Muscle layer of colon (tissue), 2 donors: ENCODE results near the gene SLC66A1.

Experiments
- H3K27ac ChIP-seq: one replicate; pipeline ENCODE4 v1.7.0; 2013; ENCODE audit warnings: low read depth, mild to moderate bottlenecking, low read length, moderate library complexity
- H3K27me3 ChIP-seq, 2 donors: one replicate each; pipeline ENCODE4 v1.7.0; 2013; ENCODE audit warnings: low read length in 2 of 2, mild to moderate bottlenecking in 2 of 2; ENCODE audit not compliant: insufficient read depth in 2 of 2, control insufficient read depth in 1 of 2
- H3K36me3 ChIP-seq: one replicate; pipeline ENCODE4 v1.7.0; 2013; ENCODE audit warnings: mild to moderate bottlenecking, low read length; ENCODE audit not compliant: insufficient read depth
- H3K4me1 ChIP-seq: one replicate; pipeline ENCODE4 v1.7.0; 2013; ENCODE audit warnings: mild to moderate bottlenecking, low read length; ENCODE audit not compliant: insufficient read depth
- H3K4me3 ChIP-seq, 2 donors: one replicate each; pipeline ENCODE4 v1.7.0; 2013; ENCODE audit warnings: low read length in 2 of 2, low read depth in 1 of 2, mild to moderate bottlenecking in 1 of 2, moderate library complexity in 1 of 2
- H3K9ac ChIP-seq: one replicate; pipeline ENCODE4 v1.7.0; 2013; ENCODE audit warnings: low read length
- H3K9me3 ChIP-seq: one replicate; pipeline ENCODE4 v1.7.0; 2013; ENCODE audit warnings: mild to moderate bottlenecking, low read length
- donor health status: abdominal sarcoma.
- donor health status: Adenocarcinoma of cecum.

The SLC66A1 gene

GRCh38 chr1:19347533-19348172 lies 35.5 kb downstream of the SLC66A1 start:
- Histone ChIP-seq H3K9ac (no peak overlapping the region), H3K27ac (peak overlapping the region; percentile 34), H3K36me3 (peaks cover 41% of the 10 kb centered on the region), H3K27me3 (no peaks in the 10 kb centered on the region), H3K4me1 (peaks cover 42% of the 10 kb centered on the region), H3K9me3 (no peaks in the 10 kb centered on the region), H3K4me3 (no peak overlapping the region)

DNA sequence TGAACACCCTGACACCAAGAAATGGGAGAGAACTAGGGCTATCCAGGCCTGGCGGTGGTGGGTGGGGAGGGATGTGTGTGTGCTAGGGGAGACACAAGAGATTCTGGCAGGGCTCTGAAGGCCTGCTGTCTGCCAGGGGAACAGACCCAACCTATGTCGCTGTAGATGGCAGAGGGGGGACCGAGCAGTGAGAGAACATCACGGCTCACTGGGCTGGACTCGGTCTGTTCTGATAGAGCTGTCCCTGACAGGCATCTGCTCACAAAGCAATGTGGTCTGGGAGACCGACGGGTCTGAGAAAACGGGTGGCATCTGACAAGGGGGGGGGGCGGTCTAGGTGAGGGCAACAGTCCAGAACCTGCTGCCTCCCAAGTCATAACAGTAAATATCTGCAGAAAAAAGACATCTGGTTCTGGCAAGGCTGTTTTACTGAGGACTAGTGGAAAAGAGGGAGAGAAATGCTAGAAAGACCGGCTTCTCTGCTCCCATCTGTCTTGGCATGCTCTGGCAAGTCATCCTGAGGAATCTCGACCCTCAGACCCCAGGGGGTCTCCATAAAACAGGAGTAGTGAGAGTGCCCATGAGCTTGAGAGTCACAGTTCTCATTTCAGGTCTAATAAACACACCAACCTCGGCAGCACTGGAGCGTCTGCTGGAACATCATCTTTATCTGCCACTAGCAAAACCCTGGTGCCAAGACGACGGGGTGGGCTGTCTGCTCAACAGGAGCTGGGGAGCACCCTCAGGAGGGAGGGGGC lies 36.5 kb downstream of the SLC66A1 start:
- Histone ChIP-seq H3K27me3 (no peaks in the 10 kb centered on the region), H3K4me1 (peaks cover 50% of the 10 kb centered on the region), H3K36me3 (peaks cover 38% of the 10 kb centered on the region), H3K9ac (no peak overlapping the region), H3K27ac (peak overlapping the region; percentile 34), H3K4me3 (no peak overlapping the region), H3K9me3 (no peaks in the 10 kb centered on the region)

GRCh38 chr1:19349999-19350398 lies 37.9 kb downstream of the SLC66A1 start:
- no peak overlapping the region for H3K9ac ChIP-seq
- H3K27me3 ChIP-seq: no peaks in the 10 kb centered on the region
- H3K4me1 ChIP-seq: peaks cover 55% of the 10 kb centered on the region
- no peak overlapping the region for H3K4me3 ChIP-seq
- H3K36me3 ChIP-seq: peaks cover 37% of the 10 kb centered on the region
- no peak overlapping the region for H3K27ac ChIP-seq
- no peaks in the 10 kb centered on the region for H3K9me3 ChIP-seq

DNA sequence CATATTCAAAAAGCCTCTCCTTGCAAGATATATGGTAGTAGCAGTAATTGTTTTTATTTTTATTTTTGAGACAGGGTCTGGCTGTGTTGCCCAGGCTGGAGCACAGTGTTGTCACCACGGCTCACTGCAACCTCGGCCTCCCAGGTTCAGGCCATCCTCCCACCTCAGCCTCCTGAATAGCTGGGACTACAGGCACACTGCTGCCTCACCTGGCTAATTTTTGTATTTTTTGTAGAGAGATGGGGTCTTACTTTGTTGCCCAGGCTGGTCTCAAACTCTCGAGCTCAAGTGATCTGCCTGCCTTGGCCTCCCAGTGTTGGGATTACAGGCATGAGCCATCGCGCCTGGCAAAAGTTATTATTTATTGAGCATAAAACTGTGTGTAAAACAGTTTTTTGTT lies 38.4 kb downstream of the SLC66A1 start:
- H3K9me3 ChIP-seq: no peaks in the 10 kb centered on the region
- no peak overlapping the region for H3K4me3 ChIP-seq
- no peak overlapping the region for H3K27ac ChIP-seq
- no peaks in the 10 kb centered on the region for H3K27me3 ChIP-seq
- peaks cover 55% of the 10 kb centered on the region for H3K4me1 ChIP-seq
- peaks cover 37% of the 10 kb centered on the region for H3K36me3 ChIP-seq
- no peak overlapping the region for H3K9ac ChIP-seq

GRCh38 chr1:19351873-19352272 lies 39.7 kb downstream of the SLC66A1 start:
- H3K9ac ChIP-seq: no peak overlapping the region

GRCh38 chr1:19352839-19353238 lies 40.7 kb downstream of the SLC66A1 start:
- Histone ChIP-seq H3K9ac (no peak overlapping the region), H3K27ac (peak overlapping the region; percentile 57), H3K36me3 (peaks cover 54% of the 10 kb centered on the region), H3K4me1 (peaks cover 47% of the 10 kb centered on the region), H3K9me3 (no peaks in the 10 kb centered on the region), H3K27me3 (no peaks in the 10 kb centered on the region), H3K4me3 (no peak overlapping the region)

More at GRCh38 chr1:19351873-19352272, 39.7 kb downstream of the SLC66A1 start:
- H3K27ac ChIP-seq: peak overlapping the region; percentile 57
- no peak overlapping the region for H3K4me3 ChIP-seq
- no peaks in the 10 kb centered on the region for H3K9me3 ChIP-seq
- peaks cover 55% of the 10 kb centered on the region for H3K4me1 ChIP-seq
- H3K36me3 ChIP-seq: peaks cover 47% of the 10 kb centered on the region
- H3K27me3 ChIP-seq: no peaks in the 10 kb centered on the region

- no peak overlapping the region for H3K4me3 ChIP-seq
- no peaks in the 10 kb centered on the region for H3K27me3 ChIP-seq
- no peak overlapping the region for H3K9ac ChIP-seq
- H3K27ac ChIP-seq: peak overlapping the region; percentile 39
- peaks cover 39% of the 10 kb centered on the region for H3K4me1 ChIP-seq
- no peaks in the 10 kb centered on the region for H3K9me3 ChIP-seq
- peaks cover 54% of the 10 kb centered on the region for H3K36me3 ChIP-seq
These were observed 41.5 kb downstream of the SLC66A1 start for GRCh38 chr1:19353596-19353995.

DNA sequence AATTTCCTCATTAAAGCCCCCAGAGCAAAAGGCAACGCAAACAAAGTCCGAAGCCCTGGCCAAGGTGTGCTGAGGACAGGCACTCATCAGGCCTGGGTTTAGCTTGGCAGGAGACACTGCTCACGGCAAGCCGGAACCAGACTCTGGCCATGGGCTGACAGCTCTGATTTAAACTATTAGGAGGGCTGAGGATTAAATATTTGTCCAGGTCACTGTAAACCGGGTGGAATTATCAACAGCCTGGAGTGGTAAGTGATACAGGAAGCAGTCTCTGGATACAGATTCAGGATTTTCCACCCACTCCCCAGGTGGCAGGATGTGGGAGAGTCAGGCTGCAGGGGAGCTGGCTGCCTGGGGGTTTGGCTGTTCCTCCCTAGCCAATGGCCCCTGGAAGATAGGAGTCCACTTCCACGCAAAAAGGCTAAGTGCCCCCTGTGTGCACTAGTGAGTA lies 42.4 kb downstream of the SLC66A1 start:
- H3K4me1 ChIP-seq: peaks cover 37% of the 10 kb centered on the region
- no peaks in the 10 kb centered on the region for H3K27me3 ChIP-seq
- H3K9me3 ChIP-seq: no peaks in the 10 kb centered on the region
- H3K9ac ChIP-seq: no peak overlapping the region
- peaks cover 49% of the 10 kb centered on the region for H3K36me3 ChIP-seq
- H3K27ac ChIP-seq: no peak overlapping the region
- H3K4me3 ChIP-seq: no peak overlapping the region

DNA sequence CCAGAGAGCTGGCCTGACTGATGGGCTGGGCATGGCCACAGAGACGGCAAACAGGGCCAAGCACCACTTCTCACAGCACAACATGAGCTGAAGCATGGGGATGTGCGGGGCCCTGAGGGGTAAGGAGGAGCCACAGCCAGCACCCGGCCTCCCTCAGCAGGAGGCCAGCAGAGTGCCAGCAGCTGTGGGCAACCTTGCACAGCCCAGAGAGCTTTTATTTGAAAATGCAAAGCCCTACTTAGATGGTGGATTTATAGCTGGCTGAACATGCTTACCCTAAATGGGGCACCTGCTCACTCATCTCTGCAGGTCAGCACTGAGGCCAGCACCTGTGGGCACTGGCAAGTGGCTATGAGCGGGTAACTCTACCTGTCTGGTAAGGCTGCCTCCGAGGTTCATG lies 44.1 kb downstream of the SLC66A1 start:
- no peaks in the 10 kb centered on the region for H3K9me3 ChIP-seq
- H3K4me3 ChIP-seq: no peak overlapping the region
- no peak overlapping the region for H3K27ac ChIP-seq
- H3K9ac ChIP-seq: no peak overlapping the region
- H3K4me1 ChIP-seq: peaks cover 52% of the 10 kb centered on the region
- H3K27me3 ChIP-seq: no peaks in the 10 kb centered on the region
- H3K36me3 ChIP-seq: peaks cover 40% of the 10 kb centered on the region

GRCh38 chr1:19357299-19357986 lies 45.3 kb downstream of the SLC66A1 start:
- Histone ChIP-seq H3K9me3 (no peaks in the 10 kb centered on the region), H3K27me3 (no peaks in the 10 kb centered on the region), H3K36me3 (peaks cover 40% of the 10 kb centered on the region), H3K4me1 (peaks cover 45% of the 10 kb centered on the region), H3K4me3 (no peak overlapping the region), H3K27ac (no peak overlapping the region), H3K9ac (no peak overlapping the region)

DNA sequence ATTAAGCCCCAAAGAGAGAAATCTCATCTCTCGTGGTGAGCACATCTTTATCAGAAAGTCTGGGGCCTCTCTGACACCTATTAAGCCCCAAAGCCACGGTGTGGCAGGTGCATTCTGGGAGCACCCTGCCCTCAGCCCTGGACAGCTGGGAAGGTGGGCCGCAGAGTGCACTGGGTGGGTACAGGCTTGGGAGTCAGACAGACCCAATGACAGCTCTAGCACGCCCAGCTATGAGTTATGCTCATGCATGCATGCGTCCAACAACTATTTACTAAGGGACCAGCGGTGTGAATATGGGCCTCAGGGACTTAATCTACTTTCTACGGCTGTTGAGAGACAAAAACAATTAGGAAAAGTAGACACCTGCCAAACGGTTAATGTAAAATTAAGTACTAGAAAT lies 46.6 kb downstream of the SLC66A1 start:
- H3K9me3 ChIP-seq: no peaks in the 10 kb centered on the region
- no peak overlapping the region for H3K27ac ChIP-seq
- H3K36me3 ChIP-seq: peaks cover 34% of the 10 kb centered on the region

More for the DNA sequence above, 46.6 kb downstream of the SLC66A1 start:
- no peak overlapping the region for H3K9ac ChIP-seq
- H3K27me3 ChIP-seq: no peaks in the 10 kb centered on the region
- peaks cover 39% of the 10 kb centered on the region for H3K4me1 ChIP-seq
- H3K4me3 ChIP-seq: no peak overlapping the region
